NCI-H1694 treated with DMSO at 0.1 percent for 48 hours (cell line): ENCODE measurements around the gene CDT1.
"Not testable (repeated sequence)": the region's sequence is repeated elsewhere in the genome, so short reads cannot be mapped to it uniquely, and the experiment has no call there.

Experiments
- DNase-seq: peaks from one replicate; lab custom pipeline; 2025; lab: John Stamatoyannopoulos, UW

CDT1 gene

GRCh38 chr16:88816736-88817535, 13.3 kb downstream of the CDT1 start:
- DNase-seq = no peak

- DNase-seq = no peak
Measured at GRCh38 chr16:88817785-88818574, 14.4 kb downstream of the CDT1 start.

GRCh38 chr16:88818575-88818874, 14.9 kb downstream of the CDT1 start:
- no peak for DNase-seq

- DNase-seq = no peak
Measured at GRCh38 chr16:88819126-88819525, 15.5 kb downstream of the CDT1 start.

- no peak for DNase-seq
Measured at GRCh38 chr16:88820385-88821025, 16.9 kb downstream of the CDT1 start.

- no peak for DNase-seq
Measured at GRCh38 chr16:88821168-88821850, 17.7 kb downstream of the CDT1 start.

- no peak for DNase-seq
Measured at GRCh38 chr16:88822281-88823040, 18.9 kb downstream of the CDT1 start.

GRCh38 chr16:88823646-88824045, 20.1 kb downstream of the CDT1 start:
- not testable (repeated sequence) for DNase-seq

- no peak for DNase-seq
Measured at GRCh38 chr16:88824256-88825077, 20.9 kb downstream of the CDT1 start.

- no peak for DNase-seq
Measured at GRCh38 chr16:88825146-88825545, 21.6 kb downstream of the CDT1 start.

GRCh38 chr16:88826070-88826840, 22.7 kb downstream of the CDT1 start:
- no peak for DNase-seq

GRCh38 chr16:88827727-88828126, 24.1 kb downstream of the CDT1 start:
- DNase-seq = no peak

- no peak for DNase-seq
Measured at GRCh38 chr16:88828711-88829110, 25.1 kb downstream of the CDT1 start.

GRCh38 chr16:88830258-88830657, 26.7 kb downstream of the CDT1 start:
- no peak for DNase-seq

- no peak for DNase-seq
Measured at GRCh38 chr16:88830783-88831182, 27.2 kb downstream of the CDT1 start.

- DNase-seq = no peak
Measured at GRCh38 chr16:88831838-88832237, 28.2 kb downstream of the CDT1 start.

- no peak for DNase-seq
Measured at GRCh38 chr16:88833086-88833485, 29.5 kb downstream of the CDT1 start.

- DNase-seq = no peak
Measured at GRCh38 chr16:88834670-88835069, 31.1 kb downstream of the CDT1 start.

GRCh38 chr16:88835383-88835782, 31.8 kb downstream of the CDT1 start:
- DNase-seq = no peak

- no peak for DNase-seq
Measured at GRCh38 chr16:88835818-88836217, 32.2 kb downstream of the CDT1 start.
